GM15510 (cell line): ENCODE results near the gene SYCP2.

Experiments used
- POLR2A ChIP-seq: IDR thresholded peaks from 3 replicates; pipeline ENCODE4 v1.6.1; 2011; ENCODE audit warnings: borderline replicate concordance; ENCODE audit not compliant: insufficient read length; ENCODE audit errors: extremely low read depth

SYCP2 gene

GRCh38 chr20:59814840-59815340 is 118.5 kb downstream of the SYCP2 start:
- TF ChIP-seq POLR2A, result no peak

GRCh38 chr20:59813948-59814839 is 119.2 kb downstream of the SYCP2 start:
- TF ChIP-seq POLR2A, result no peak
